A204.1 (cell line): Measurements from ENCODE around the gene ZXDC.

ENCODE experiments used
- FAIRE-seq: peaks from 2 replicates; lab custom pipeline; 2012; peaks lifted over from hg19 to GRCh38; lab: Jason Lieb, UNC

ZXDC gene

DNA sequence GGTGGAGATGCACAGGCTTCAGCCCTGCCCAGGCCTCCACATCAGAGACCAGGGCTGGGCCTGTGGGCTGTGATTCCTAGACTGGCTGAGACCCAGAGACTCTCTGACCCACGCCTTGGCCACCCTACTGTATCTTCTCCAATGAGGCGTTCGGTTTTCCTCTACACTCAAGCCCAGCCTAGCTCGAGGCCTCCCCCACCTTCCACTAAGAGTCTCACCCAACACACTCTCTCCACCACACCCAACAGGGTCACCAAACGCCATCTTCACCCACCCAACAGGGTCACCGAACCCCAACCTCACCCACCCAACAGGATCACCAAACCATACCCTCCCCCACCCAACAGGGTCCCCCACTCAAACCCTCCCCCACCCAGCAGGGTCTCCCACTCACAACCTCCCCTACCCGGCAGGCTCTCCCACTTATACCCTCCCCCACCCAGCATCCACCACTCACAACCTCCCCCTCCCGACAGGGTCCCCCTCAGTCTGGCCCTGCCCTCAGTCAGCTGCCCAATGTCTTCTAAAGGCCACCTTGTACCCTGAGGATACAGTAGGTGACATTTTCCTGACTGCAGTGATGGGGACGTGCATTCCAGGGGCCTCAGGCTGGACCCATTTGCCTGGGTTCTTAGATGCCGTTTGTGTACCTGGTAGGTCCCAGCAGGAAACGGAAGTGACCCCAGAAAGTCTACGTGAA is 60.6 kb downstream of the ZXDC start:
- no peak for FAIRE-seq

GRCh38 chr3:126414406-126414805 is 61.3 kb downstream of the ZXDC start:
- no peak for FAIRE-seq

DNA sequence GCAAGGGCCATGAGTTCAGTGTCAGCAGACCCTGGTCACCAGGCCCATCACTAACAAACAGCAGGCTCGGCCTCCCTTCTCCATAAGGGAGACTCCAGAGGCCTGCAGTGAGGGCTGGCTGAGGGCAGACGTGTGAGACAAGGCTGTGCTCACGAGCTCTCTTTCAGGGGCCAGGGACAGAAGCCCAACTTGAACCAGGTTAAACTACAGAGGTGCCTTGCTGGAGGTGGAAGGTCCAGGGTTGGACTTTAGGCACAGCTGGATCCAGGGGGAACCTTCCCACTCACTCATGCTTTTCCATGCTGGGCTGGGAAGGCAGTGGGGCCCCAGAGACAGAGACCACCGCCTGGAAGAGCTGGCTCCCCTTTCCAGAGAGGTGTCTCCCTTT is 62.0 kb downstream of the ZXDC start:
- FAIRE-seq = no peak

DNA sequence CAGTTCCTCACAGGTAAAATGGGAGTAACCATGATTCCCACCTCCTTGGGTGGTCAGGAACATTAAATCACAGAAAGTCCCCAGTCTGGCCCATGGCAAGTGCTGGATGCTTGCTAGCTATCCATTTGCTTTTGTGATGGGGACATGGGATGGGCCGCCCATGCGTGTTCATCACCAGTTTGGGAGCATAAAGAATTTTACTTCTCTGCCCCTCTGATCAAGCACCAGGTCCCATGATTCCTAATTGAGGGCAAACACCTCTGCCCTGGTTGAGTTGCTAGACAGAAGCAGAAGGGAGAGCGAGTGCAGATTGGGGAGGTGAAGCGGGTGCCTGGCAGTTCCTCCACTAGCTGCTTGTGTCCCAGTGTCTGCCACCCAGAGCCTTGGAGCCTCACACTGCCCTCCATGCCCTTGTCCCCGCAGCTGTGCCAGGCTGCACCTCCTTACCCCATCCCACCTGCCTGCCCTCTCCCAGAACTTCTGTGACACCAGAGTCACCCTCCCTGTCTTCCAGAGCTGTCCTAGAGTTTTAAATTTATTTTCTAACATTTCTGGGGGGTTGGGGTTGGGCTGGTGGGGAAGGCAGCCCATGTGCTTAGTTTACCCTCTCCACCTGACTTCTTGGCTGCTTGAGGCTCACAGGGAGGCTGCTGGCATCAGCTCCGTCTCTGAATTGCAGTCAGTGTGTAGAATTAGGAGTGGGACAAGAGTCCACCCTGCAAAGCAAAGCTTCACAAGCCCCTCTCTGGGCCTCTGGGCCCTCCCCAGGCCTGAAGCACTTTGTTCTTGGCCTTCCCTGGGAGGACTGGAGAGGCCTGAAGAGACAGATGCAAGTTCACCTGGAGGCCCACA is 62.6 kb downstream of the ZXDC start:
- FAIRE-seq = no peak

DNA sequence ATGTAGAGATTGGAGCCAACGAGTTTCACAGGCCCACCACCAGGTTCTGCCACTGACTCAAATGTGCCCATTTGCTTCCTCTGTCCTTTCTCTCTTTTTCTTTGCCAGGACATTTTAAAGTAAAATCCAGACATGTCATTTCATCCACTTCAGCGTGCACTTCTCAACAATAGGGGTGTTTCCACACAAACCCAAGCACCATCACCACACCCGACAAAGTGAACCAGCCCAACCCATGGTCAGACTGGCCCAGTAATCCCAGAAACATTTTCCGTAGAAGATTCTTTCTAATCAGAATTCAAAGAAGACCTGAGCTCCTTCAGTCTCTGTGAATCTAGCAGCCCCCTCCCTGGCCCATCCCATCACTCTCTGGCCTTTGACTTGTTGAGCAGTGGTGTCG is 67.6 kb downstream of the ZXDC start:
- no peak for FAIRE-seq

DNA sequence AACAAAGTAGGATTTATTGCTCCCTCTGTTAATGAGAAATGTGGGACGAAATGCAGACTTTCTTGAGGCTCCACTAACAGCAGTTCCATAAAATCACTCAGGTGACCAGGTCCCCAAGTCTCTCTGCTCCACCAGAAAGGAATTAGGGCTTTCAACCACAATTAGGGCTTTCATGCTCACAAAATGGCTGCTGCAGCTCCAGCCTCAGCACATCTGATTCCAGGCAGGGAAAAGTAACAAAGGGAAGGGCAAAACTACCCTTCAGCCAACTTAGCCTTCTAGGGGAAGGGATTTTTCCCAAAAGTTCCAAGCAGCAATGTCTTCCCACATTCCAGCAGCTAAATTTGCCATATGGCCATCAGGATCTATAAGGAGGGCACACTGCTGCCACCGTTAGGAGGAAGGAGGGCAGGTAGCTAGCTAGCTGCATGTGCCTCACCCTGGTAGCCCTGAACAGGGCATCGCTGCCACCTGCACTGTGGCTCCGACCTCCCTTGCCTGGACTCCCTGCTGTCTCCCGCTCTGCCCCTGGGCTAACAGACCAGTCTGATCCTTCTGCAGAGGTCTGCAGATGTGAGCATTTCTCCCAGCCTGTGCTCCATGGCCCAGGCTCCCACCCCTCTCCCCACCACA is 68.2 kb downstream of the ZXDC start:
- no peak for FAIRE-seq

GRCh38 chr3:126406389-126407296 is 69.0 kb downstream of the ZXDC start:
- no peak for FAIRE-seq

DNA sequence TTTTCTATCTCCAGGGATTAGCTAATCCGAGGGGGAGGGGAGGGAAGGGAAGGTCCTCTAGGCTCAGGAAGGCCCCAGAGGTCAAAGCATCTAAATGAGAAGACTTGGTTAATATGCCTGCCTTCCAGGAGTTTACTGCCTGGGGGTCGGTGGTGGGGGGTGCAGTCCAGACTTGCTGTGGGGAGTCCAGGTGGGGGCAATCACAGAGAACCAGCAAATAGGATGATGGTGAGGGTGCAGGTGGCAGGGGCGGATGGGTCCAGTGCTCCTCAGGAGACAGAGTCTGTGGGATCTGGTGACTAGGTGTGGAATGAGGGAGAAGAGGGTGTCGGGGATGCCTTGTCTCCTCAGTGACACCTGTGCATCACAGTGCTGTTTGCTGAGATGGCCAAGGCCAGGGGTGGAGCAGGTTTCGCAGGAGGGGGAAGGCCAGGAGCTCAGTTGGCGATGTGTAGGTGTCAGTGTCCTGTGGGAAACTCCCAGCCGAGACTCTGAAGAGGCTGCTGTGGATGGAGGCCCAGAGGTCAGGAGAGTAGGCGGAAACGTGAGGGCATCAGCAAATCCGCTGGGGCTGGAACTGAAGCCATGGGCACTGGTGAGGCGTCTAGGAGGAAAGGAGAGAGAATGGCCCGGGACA is 72.9 kb downstream of the ZXDC start:
- FAIRE-seq = no peak

- no peak for FAIRE-seq
Measured at GRCh38 chr3:126402178-126402577, 73.5 kb downstream of the ZXDC start.

GRCh38 chr3:126401611-126402160 is 74.0 kb downstream of the ZXDC start:
- no peak for FAIRE-seq

DNA sequence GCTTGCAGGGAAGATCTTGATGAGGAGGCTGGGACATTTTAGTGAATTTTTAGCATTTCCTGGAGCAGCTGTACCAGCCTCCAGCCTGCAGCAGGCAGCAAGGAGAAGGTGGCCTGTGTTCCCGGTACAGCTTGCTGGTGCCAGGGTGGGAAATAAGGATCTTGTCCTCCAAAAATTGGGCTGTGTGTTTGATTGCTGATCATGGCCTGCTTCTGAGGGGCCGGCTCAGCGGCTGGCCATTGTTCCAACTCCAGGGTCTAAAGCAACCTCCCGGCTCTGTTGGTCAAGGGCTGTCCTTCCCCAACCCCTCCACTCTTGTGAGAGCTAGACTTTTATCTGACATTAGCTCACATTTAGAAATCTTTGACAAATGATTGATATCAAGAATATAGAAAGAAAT is 75.9 kb downstream of the ZXDC start:
- FAIRE-seq = no peak

DNA sequence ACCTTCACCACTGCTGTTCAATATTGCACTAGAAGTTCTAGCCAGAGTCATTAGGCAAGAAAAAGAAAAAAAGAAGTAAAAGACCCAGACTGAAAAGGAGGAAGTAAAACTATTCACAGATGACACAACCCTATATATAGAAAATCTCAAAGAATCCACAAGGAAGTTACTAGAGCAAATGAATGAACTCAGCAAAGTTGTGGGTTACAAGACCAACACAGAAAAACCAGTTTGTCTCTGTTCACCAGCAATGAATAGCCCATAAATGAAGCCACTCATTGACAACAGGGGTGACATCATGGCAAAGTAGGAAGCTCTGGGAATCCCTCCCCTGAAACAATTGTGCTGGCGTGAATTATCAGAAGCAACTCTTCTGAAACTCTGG is 76.3 kb downstream of the ZXDC start:
- FAIRE-seq = no peak

DNA sequence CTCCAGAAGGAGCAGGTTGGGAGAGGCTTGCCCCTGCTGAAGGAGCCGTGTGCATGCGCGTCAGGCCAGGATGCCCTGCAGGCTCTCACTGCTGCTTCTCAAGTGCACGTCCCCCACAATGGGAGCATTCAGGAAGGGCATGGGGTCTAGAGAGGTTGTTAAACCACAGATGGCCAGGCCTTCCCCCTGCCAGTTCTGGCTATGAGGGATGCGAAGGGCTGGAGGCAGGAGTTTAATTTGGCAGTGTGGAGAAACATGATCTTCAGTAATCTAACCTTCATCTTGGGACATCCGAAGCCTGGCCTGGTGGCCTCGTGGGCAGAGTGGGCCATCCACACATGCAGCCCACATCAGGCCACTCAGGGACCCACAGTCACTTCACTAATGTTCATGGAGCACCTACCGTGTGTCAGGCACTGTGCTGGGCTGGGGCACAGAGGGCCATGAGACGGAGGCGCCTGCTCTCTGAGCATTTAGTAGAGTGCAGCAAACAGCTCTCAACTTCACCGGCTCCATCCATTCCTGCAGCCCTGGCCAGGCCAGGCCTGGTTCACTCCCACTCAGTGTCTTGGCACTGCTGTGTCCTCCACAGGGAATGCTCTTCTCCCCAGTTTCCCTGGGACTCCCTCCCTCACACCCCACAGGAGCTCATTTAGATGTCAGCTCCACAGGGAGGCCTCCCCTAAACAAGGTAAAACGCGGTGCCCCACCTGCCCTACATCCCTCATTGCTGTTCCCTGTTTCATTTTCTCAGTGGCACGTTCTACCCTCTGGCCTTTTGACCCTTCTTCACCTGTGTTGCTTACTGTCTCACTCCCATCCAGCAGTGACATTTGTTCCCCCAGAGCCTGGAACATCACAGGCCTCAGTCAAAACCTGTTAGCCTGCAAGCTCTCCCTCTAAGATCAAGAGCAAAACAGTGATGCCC is 77.0 kb downstream of the ZXDC start:
- FAIRE-seq = no peak

DNA sequence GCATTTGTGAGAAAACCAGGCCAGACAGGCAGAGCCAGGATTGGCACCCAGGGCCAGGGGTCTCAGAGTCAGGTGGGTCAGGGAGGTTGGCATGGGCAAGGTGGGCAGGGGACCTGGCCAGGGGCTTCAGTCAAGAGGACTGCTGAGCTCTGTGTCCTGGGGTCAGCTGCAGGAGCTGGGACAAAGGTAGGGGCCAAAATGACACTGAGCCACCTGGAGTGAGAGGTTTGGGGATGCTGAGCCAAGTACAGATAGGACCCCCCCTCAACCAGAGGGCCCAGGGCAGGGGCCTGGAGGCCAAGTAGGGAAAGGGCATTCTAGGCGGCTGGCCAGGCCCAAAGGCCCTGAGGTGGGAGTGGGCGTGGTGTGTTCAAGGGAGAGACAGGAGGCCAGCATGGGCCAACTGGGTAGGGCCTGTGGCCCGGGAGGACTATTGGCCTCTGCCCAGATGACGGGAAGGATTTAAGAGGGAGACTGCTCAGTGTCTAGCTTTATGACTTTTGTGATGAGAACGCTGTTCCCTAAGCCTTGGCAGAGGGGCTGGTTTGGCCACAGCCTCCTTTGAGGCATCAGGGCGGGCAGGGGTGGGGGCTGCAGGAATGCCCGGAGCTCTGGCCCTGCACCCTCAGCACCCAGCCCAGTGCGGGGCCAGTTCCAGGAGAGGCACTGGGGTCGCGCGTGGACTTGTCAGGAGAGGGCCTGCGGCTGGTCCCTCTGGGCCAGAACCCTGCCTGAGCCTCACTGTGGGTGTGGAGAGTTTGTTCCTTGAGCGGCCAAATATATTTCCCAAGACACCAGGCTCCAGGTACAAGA is 77.9 kb downstream of the ZXDC start:
- FAIRE-seq = no peak

DNA sequence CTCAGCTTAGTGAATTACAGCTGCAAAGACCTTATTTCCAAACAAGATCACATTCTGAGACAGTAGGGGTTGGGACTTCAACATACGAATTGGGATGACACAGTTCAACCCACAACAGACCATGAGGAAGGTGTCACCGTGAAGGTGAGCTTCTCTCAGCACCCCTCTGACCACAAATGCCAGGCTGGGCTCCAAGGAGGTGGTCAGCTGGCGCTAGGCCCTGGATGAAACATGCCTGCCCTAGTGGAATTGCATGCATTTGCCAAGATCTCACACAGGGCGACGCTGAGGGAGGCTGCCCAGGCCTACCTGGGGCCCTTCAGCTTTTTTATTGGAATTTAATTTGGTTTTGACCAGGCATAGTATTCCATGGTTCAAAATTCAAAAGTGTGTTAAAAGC is 79.2 kb downstream of the ZXDC start:
- no peak for FAIRE-seq

GRCh38 chr3:126395846-126396513 is 79.7 kb downstream of the ZXDC start:
- FAIRE-seq = no peak

- FAIRE-seq = no peak
Measured at GRCh38 chr3:126394977-126395321, 80.7 kb downstream of the ZXDC start.

- no peak for FAIRE-seq
Measured at GRCh38 chr3:126394179-126394976, 81.3 kb downstream of the ZXDC start, which contains the start of gene CFAP100. TSS of gene CFAP100 (plus strand) at chr3:126394909. CDS start at chr3:126396001, 1,092 bp downstream.
